CD4-positive, alpha-beta T cell treated with Interleukin-6 for 4 hours (primary cell): ENCODE results near the gene HSPA8.
"Not testable (repeated sequence)": the region's sequence is repeated elsewhere in the genome, so short reads cannot be mapped to it uniquely, and the experiment has no call there.

Source experiments
- DNase-seq: peaks from one replicate; pipeline ENCODE4 v3.0.0-alpha.2; 2020; ENCODE audit warnings: mixed read lengths

The HSPA8 gene

DNA sequence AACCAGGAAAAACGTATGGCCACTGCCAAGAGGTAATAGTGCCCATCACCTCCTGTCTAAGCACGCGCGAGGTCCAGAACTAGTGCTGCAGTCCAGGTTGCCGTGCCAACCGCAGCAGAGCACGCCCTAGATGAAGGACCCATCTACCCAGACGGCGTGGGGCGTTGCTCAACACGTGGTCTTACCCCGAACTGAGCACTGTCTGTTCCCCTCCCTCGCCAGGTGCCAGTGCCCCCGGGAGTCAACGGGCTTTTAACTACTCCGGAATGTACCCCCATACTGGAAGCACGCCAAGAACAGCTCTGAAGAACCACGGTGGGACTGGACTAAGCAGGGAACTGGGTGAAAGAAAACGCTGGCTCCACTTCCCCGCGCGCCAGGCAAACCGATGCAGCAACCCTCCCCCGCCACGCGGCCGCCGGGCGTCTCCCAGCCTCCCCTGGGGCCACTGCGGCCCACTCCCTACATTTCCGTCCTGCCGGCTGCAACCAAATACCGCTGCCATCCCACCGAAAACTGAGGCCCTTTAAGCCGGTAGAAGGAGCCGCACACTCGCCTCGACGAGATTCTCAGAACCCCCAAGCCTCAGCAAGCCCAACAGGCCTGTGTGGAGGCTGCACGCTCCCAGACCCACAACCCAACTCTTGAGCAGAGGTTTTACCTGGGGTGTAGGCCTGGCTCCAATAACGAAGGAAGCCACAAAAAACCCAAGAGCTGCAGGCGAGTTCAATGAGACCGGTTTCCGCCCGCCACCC, at the start of gene HSPA8:
Gene HSPA8, minus strand, starts transcription at position 734 of the 755 bp plus-strand sequence. CDS start 812 bp downstream, outside the sequence.
- DNase-seq, result peak; percentile 69

DNA sequence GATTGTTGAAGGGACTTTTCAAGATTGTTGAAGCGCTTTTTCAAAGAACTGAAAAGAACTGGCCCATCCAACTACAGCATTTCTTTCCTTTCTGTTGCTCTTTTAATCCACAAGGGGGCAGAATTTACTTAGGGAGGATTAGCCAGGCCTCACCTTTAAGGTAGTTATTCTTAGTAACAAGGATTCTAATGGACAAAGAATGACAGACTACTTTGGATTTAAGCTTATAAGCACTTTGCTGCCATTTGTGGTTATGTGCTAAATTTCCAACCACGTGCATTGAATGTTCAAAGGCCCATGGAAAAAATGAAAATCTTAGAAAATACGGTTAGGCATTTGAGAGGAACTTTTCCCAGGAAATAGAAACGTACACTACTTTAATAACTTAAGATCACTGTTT, 49.5 kb upstream of the HSPA8 start:
- no peak for DNase-seq

DNA sequence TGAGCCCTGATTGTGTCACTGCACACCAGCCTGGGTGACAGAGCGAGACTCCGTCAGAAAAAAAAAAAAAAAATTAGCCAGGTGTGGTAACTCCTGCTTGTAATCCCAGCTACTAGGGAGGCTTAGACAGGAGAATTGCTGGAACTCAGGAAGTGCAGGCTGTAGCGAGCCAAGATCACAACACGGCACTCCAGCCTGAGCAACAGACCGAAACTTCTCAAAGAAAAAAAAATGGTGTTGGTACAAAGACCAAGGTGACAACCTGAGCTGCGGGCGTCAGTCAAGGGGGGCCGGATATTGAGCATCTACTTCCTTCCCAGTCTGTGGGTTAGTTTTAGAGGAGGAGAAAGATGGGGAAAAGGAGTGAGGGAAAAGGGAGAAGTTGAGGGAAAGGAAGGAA, 48.5 kb upstream of the HSPA8 start:
- DNase-seq, result no peak

GRCh38 chr11:123107945-123108495, 46.1 kb upstream of the HSPA8 start:
- no peak for DNase-seq

DNA sequence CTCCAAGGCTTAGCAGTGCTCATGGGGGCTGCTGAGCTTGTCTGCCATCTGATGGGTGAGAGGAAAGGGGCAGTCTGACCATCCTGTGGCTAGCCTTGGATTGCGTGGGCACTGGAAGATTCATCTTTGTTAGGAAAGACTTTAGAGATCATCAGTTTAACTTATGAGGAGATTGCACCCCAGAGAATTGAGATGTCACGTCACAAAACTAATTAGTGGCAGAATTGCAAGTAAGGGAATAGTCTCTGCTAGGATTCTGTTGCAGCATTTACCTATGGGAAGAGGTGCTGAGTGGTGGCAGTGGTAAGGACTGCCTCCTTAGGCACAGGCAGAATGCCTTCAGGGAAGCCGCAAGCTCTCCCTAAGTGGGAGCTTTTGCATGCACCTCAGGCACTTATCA, 42.8 kb upstream of the HSPA8 start:
- no peak for DNase-seq

DNA sequence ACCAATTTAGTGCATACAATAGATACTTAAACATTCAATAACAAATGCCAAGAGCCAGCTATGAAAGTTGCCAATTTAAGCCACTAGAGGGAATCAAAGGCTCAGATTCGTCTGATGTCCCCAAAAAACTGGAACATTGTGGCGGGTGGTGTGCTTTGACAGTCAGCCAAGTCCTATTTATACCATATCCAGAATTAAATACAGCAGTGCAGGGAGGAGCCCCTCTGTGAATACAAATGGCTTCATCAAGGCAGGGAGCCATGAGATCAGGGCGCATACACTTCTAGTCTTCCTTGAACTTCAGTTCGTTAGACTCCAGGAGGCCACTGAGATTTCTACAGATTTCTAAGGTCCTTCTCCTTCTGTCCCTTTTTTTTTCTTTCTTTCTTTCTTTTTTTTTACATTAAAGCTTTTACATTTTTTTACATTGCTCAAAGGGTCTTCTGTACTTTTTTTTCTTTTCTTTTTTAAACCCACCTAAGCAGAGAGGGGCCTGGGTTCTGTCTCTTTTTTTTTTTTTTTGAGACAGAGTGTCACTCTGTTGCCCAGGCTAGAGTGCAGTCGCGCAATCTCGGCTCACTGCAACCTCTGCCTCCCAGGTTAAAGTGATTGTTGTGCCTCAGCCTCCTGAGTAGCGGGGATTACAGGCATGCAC, 41.5 kb upstream of the HSPA8 start:
- peak; percentile 52 for DNase-seq

- peak; percentile 11 for DNase-seq
Observed at GRCh38 chr11:123100379-123101085, 38.6 kb upstream of the HSPA8 start.

DNA sequence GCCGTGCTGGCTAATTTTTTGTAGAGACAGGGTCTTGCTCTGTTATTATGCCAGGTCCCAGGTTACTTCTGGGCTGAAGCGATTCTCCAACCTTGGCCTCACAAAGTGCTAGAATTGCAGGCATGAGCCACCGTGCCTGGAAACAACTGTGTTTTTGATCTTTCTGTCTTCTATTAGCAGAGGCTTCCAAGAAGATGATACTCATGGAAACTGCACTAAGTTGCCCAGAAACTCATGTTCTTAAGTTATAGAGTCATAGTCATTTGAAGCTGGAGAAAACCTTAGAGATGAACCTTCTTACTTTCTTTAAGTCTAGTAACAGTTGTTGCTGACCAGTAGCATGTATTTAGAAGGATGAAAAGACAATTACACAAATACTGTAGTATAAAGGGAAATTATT, 37.1 kb upstream of the HSPA8 start:
- no peak for DNase-seq

DNA sequence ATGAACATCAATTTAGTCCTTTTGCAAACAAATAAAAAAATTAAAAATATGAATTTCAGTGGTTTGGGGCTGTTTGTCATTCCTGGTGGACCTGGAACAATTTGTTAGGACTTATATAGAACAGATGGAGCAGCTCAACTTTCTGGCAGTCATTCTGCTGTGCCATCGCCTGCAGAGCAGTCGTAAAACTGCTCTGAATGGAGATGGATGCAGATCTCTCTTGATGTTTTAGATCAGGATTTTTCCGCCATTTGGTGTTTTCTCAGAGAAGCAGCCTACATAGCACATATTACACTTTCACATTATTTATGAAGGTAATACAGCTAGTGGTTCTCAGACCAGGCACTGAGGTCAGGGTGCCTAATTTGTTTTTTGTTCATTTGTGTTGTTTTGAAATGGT, 31.8 kb upstream of the HSPA8 start:
- no peak for DNase-seq

DNA sequence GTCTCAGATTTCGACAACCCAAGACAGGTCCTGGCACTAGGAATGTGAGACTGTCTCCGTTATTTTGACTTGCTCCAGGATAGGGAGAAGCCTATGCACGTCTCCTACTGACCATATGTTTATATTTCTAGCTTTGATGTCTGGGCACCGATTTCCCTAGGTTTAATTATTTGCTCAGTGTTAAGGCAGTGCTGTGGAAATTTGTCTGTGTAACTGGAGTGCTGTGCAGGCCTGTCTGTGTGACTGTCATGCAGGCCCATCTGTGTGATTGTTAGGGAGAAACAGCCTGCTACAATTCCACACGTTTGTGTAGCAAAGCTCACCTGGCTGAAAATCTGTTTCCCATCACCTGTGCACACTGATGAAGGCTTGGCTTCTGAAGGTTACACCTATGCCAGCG, 29.6 kb upstream of the HSPA8 start:
- DNase-seq, result no peak

DNA sequence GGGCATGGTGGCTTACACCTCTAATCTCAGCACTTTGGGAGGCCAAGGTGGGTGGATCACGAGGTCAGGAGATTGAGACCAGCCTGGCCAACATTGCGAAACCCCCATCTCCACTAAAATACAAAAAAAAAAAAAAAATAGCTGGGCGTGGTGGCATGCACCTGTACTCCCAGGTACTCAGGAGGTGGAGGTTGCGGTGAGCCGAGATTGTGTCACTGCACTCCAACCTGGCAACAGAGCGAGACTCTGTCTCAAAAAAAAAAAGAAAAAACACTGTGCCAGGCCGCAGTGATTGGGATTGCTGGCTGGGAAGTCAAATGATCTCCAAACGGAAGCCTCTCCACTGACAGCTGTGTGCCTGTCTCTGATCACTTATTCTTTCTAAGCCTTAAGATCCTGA, 28.2 kb upstream of the HSPA8 start:
- DNase-seq, result not testable (repeated sequence)

- DNase-seq, result not testable (repeated sequence)
Observed at GRCh38 chr11:123088896-123089295, 27.0 kb upstream of the HSPA8 start.

DNA sequence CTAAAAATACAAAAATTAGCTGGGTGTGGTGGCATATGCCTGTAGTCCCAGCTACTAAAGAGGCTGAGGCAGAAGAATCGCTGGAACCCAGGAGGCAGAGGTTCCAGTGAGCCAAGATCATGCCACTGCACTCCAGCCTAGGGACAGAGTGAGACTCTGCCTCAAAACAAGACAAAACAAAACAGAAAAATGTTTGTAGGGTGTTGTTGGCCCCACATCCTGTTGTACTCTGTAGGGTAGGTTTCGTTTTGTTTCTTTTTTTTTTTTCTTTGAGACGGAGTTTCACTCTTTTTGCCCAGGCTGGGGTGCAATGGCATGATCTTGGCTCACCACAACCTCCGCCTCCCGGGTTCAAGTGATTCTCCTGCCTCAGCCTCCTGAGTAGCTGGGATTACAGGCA, 25.7 kb upstream of the HSPA8 start:
- peak; percentile 45 for DNase-seq

DNA sequence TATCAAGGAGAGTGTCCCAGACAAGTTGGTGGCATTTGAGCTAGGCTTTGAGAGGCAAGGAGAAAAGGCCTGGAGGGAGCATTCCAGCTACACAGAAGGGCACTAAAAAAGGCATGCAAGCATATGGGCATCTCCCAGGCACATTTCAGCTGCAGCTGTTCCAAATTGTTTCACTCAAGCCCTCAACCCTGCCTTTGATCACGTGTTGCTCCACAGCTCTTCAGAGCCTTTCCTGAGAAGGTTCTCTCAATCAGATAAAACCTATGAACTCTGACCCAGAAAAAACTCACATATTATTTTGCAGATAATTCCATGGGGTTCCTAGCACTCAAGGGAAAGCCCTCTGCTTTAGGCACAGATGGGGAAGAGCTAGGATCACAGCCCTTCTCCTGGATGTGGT, 24.4 kb upstream of the HSPA8 start:
- peak; percentile 29 for DNase-seq

DNA sequence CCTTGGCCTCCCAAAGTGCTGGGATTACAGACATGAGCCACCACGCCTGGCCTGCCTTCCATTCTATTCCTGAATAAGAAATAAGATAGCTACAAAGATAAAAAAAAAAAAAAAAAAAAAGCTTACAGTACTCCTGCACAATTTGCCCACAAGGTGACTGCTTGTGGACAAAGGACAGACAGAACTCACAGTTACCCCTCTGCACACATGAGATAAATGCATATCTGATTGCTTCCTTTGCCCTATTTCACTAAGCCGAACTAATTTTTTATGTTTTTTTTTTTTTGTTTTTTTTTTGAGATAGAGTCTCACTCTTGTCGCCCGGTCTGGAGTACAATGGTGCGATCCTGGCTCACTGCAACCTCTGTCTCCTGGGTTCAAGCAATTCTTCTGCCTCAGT, 23.6 kb upstream of the HSPA8 start:
- DNase-seq, result no peak

DNA sequence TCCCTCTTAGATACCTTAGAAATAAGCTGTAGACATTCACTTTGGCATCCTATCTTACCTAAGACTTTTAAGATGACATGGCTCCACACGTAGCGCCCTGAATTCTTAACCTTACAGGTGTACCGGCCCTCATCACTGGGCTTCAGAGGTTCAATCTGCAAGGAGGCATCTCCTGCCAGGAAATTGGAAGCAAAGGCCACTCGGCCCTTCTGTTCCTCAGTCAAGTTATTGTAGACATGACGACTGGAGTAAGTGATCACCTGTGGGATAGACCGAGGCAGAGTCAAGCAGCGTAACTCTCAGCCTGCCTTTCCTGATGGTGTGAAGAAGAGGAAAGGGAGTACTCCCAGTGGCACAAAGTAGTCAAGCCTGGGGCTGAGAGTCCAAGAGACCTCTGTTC, 22.5 kb upstream of the HSPA8 start:
- no peak for DNase-seq

- peak; percentile 87 for DNase-seq
Observed at GRCh38 chr11:123083623-123084029, 21.7 kb upstream of the HSPA8 start.

- DNase-seq, result peak; percentile 31
Observed at GRCh38 chr11:123082977-123083376, 21.0 kb upstream of the HSPA8 start.

- no peak for DNase-seq
Observed at GRCh38 chr11:123080015-123080414, 18.1 kb upstream of the HSPA8 start.

DNA sequence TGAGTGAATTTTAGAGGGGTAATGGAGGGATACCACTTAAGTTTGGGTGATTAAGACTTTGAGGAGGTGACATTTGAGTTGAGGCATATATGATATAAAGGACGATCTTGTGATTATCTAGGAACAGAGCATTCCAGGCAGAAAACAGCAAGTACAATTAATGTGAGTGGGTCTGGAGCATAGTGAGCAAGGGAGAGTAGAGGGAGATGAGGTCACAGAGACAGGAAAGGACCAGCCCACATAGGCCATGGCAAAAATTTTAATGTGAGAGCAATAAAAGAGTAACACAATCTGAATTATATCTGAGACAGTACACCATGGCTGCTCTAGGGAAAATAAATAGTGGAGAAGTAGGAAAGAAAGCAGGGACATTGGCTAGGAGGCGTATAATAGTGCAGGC, 14.5 kb upstream of the HSPA8 start:
- DNase-seq, result no peak

GRCh38 chr11:123073343-123074057, 11.6 kb upstream of the HSPA8 start:
- no peak for DNase-seq

- DNase-seq, result no peak
Observed at GRCh38 chr11:123072762-123073161, 10.8 kb upstream of the HSPA8 start.

GRCh38 chr11:123072332-123072761, 10.4 kb upstream of the HSPA8 start:
- no peak for DNase-seq
